Panc1 (cell line): Measurements from ENCODE around the gene MCTP1.

ENCODE experiments used
- POLR2AphosphoS5 ChIP-seq: IDR thresholded peaks from 2 replicates; pipeline ENCODE4 v1.6.1; 2012; ENCODE audit warnings: mild to moderate bottlenecking, low read depth, low read length, moderate library complexity
- TCF7L2 ChIP-seq: IDR thresholded peaks from 2 replicates; pipeline ENCODE4 v1.6.1; 2011; ENCODE audit warnings: mild to moderate bottlenecking, low read depth, low read length, inconsistent platforms

- TF ChIP-seq POLR2AphosphoS5: no peak
- TF ChIP-seq TCF7L2: no peak
These were observed 542.0 kb downstream of the MCTP1 start for GRCh38 chr5:94742852-94743251.
